ENCODE measurements around the gene ATP2A2. TPM values are rescaled to one million over a fixed set of nuclear protein-coding genes. Genes with fewer than 3 reads are reported as not detected.
A peak's percentile ranks its signal among the peaks of the same experiment; 100 is the strongest.

Gene ATP2A2
- total and polyA plus RNA-seq, 2 of the 8 experiments (the other 6 are each of a cell fraction or from before 2014, with no cell fraction given) = 86.1 to 271 TPM

- H3K9ac ChIP-seq (replicated peaks in 1 of 4; ENCODE audit: extremely low read depth in 1 of 4, low read depth in 3 of 4, low read length in 3 of 4) = no peak overlapping the region
- H2AK5ac ChIP-seq (ENCODE audit: low read depth, low read length) = no peak overlapping the region
- H4K5ac ChIP-seq (ENCODE audit: insufficient read length, low read depth, low read length) = no peak overlapping the region
- no peaks in the 10 kb centered on the region for H3K79me2 ChIP-seq (ENCODE audit: control insufficient read depth in 1 of 2, insufficient read depth in 2 of 2, low read length in 2 of 2)
- H3K23ac ChIP-seq (ENCODE audit: insufficient read length) = no peak overlapping the region
- H3K4me1 ChIP-seq (replicated peaks in 1 of 4; ENCODE audit: control insufficient read depth in 3 of 4, insufficient read depth in 4 of 4, low read length in 3 of 4) = no peaks in the 10 kb centered on the region
- H2AFZ ChIP-seq (ENCODE audit: low read length) = no peak overlapping the region
- H3K14ac ChIP-seq (ENCODE audit: insufficient read length) = no peak overlapping the region
- H2BK15ac ChIP-seq (ENCODE audit: low read length) = no peak overlapping the region
- H2BK20ac ChIP-seq (ENCODE audit: low read length) = no peak overlapping the region
- no peaks in the 10 kb centered on the region for H3K23me2 ChIP-seq (ENCODE audit: low read depth, low read length)
- no peak overlapping the region for H4K8ac ChIP-seq (ENCODE audit: extremely low read depth, insufficient read depth, low read length)
- peaks cover 73 to 99% (median 92%) of the 10 kb centered on the region in 4 experiments for H3K36me3 ChIP-seq (ENCODE audit: control insufficient read depth in 2 of 4, insufficient read depth in 4 of 4, low read length in 3 of 4)
- H3K4me3 ChIP-seq (ENCODE audit: extremely low read depth in 1 of 4, insufficient read depth in 2 of 4, low read depth in 3 of 4, low read length in 4 of 4) = no peak overlapping the region
- WGBS, 2 experiments (ENCODE audit: extremely low coverage in 1 of 2, insufficient coverage in 1 of 2, insufficient read length in 1 of 2, insufficient replicate concordance in 2 of 2, low coverage in 1 of 2, low lambda C conversion rate in 2 of 2, missing lambda C conversion rate in 1 of 2) = 93% methylated on average over 8 of the region's 8 CpGs; no CpG with 5 or more reads in 1 of the 2 experiments
- no peak overlapping the region for H3K4ac ChIP-seq (replicated peaks; ENCODE audit: insufficient read length, low read depth, low read length)
- H4K91ac ChIP-seq (replicated peaks; ENCODE audit: insufficient read length, low read length) = no peak overlapping the region
- H2BK120ac ChIP-seq (replicated peaks; ENCODE audit: low read depth, low read length) = no peak overlapping the region
- no peak for FAIRE-seq
- no peak overlapping the region for H3K18ac ChIP-seq (ENCODE audit: extremely low read depth, low read length)
- H3K79me1 ChIP-seq (ENCODE audit: low read depth, low read length) = peaks cover 3% of the 10 kb centered on the region; the same call in 1 of the 2 replicates
- H3K27ac ChIP-seq (ENCODE audit: low read depth, low read length) = no peak overlapping the region
- POLR2A ChIA-PET (ENCODE audit: partially characterized antibody) = interaction anchor here (0.6 to 1.6 kb wide), 3 partner anchors 10 to 42 kb away, joined by 3 to 5 read pairs (median 3); no protein-coding TSS in a partner anchor
- H3K4me2 ChIP-seq (ENCODE audit: insufficient read depth in 1 of 2, low read depth in 2 of 2, low read length in 2 of 2) = no peak overlapping the region
- no peaks in the 10 kb centered on the region for H3K27me3 ChIP-seq (replicated peaks in 1 of 4; ENCODE audit: control insufficient read depth in 3 of 4, extremely low read depth in 1 of 4, insufficient read depth in 3 of 4, low read length in 3 of 4)
- H2BK12ac ChIP-seq (ENCODE audit: low read depth, low read length) = no peak overlapping the region
- no peak overlapping the region for H2BK5ac ChIP-seq (ENCODE audit: low read depth, low read length)
- CTCF ChIA-PET (ENCODE audit: partially characterized antibody) = interaction anchor here (1.0 to 1.7 kb wide), 6 partner anchors 9 to 92 kb away, joined by 3 to 5 read pairs (median 4); no protein-coding TSS in a partner anchor
- H3K9me3 ChIP-seq (ENCODE audit: insufficient read depth in 2 of 2, low read depth in 1 of 2, low read length in 1 of 2) = no peaks in the 10 kb centered on the region
- peak in 1 of 2 experiments; percentile 22 for DNase-seq (ENCODE audit: low read depth in 1 of 2, low spot score in 2 of 2)
- peaks cover 10% of the 10 kb centered on the region in 2 experiments for H4K20me1 ChIP-seq (replicated peaks in 1 of 2; ENCODE audit: control insufficient read depth in 1 of 2, insufficient read depth in 2 of 2, low read length in 2 of 2)
- H3K56ac ChIP-seq (replicated peaks; ENCODE audit: insufficient read length, low read depth, low read length) = no peak overlapping the region
- TF ChIP-seq SIX5 (IDR thresholded peaks at IDR 0.05; ENCODE audit: low read depth, low read length) (no peak), MAFK (IDR thresholded peaks at IDR 0.05; ENCODE audit: low read depth, low read length) (no peak), BRCA1 (IDR thresholded peaks at IDR 0.05; ENCODE audit: low read depth, low read length) (no peak), TCF12 (IDR thresholded peaks at IDR 0.05; ENCODE audit: low read depth, low read length) (no peak), TAF7 (optimal IDR thresholded peaks at IDR 0.05; ENCODE audit: borderline replicate concordance, low read depth, low read length) (no peak), CBX5 (IDR thresholded peaks at IDR 0.05; ENCODE audit: low read depth, low read length) (no peak), FOSL1 (IDR thresholded peaks at IDR 0.05; ENCODE audit: insufficient read depth, low read depth, low read length) (no peak), KDM1A (IDR thresholded peaks at IDR 0.05; ENCODE audit: borderline replicate concordance, low read length) (no peak), KDM5A (IDR thresholded peaks at IDR 0.05; ENCODE audit: low read length) (no peak), RBBP5 (IDR thresholded peaks at IDR 0.05; ENCODE audit: borderline replicate concordance, low read depth, low read length) (no peak), TEAD4 (IDR thresholded peaks at IDR 0.05; ENCODE audit: low read depth, low read length) (no peak), RXRA (IDR thresholded peaks at IDR 0.05; ENCODE audit: insufficient read depth, low read depth, low read length) (no peak), CEBPB (IDR thresholded peaks at IDR 0.05; ENCODE audit: low read depth, low read length) (no peak), JUN (IDR thresholded peaks at IDR 0.05; ENCODE audit: low read depth, low read length) (no peak)
Measured at GRCh38 chr12:110339184-110339952, 58.3 kb downstream of the ATP2A2 start.
